Subcutaneous abdominal adipose tissue (tissue), 5 donors: ENCODE measurements around the gene FAM222B.

Experiments used
- H3K27ac ChIP-seq: one replicate; pipeline ENCODE4 v1.7.0; 2013; ENCODE audit warnings: low read depth, mild to moderate bottlenecking, inconsistent platforms, low read length, moderate library complexity
- H3K27me3 ChIP-seq, 5 donors: one replicate each; pipeline ENCODE4 v1.7.0; 2013; ENCODE audit warnings: low read length in 5 of 5, inconsistent platforms in 1 of 5; ENCODE audit not compliant: control insufficient read depth in 5 of 5, insufficient read depth in 4 of 5
- H3K36me3 ChIP-seq, 5 donors: one replicate each; pipeline ENCODE4 v1.7.0; 2013; ENCODE audit warnings: low read length in 5 of 5; ENCODE audit not compliant: control insufficient read depth in 5 of 5, insufficient read depth in 5 of 5
- H3K4me1 ChIP-seq, 5 donors: one replicate each; pipeline ENCODE4 v1.7.0; 2013; ENCODE audit warnings: low read length in 5 of 5, mild to moderate bottlenecking in 3 of 5, moderate library complexity in 1 of 5; ENCODE audit not compliant: control insufficient read depth in 5 of 5, insufficient read depth in 5 of 5
- H3K4me3 ChIP-seq, 5 donors: one replicate each; pipeline ENCODE4 v1.7.0; 2013; ENCODE audit warnings: low read length in 5 of 5, low read depth in 1 of 5
- H3K9ac ChIP-seq, 5 donors: one replicate each; pipeline ENCODE4 v1.7.0; 2013; ENCODE audit warnings: low read length in 5 of 5, mild to moderate bottlenecking in 4 of 5, moderate library complexity in 3 of 5
- H3K9me3 ChIP-seq, 5 donors: one replicate each; pipeline ENCODE4 v1.7.0; 2013; ENCODE audit warnings: low read length in 5 of 5; ENCODE audit not compliant: control insufficient read depth in 5 of 5
- donor health status: healthy.
- donor health status: healthy.
- donor health status: healthy.
- donor health status: healthy.
- donor health status: healthy.

FAM222B gene

GRCh38 chr17:28706471-28707338 lies 135.9 kb downstream of the FAM222B start:
- no peaks in the 10 kb centered on the region for H3K9me3 ChIP-seq
- no peak overlapping the region for H3K4me3 ChIP-seq
- H3K27ac ChIP-seq, result no peak overlapping the region
- H3K9ac ChIP-seq, result no peak overlapping the region
- H3K36me3 ChIP-seq, result peaks cover 0 to 41% (median 32%) of the 10 kb centered on the region in 5 donors
- H3K27me3 ChIP-seq, result no peaks in the 10 kb centered on the region
- peaks cover 0 to 29% (median 19%) of the 10 kb centered on the region in 5 donors for H3K4me1 ChIP-seq
